GM12891 (cell line): ENCODE measurements around the gene GAS2. TPM values are rescaled to one million over a fixed set of nuclear protein-coding genes. Genes with fewer than 3 reads are reported as not detected.

Source experiments
- DNase-seq: peaks from one replicate; pipeline ENCODE4 v3.0.0; 2011; ENCODE audit warnings: low spot score; ENCODE audit not compliant: insufficient read length
- FAIRE-seq: peaks from 2 replicates; lab custom pipeline; 2011; peaks lifted over from hg19 to GRCh38; lab: Jason Lieb, UNC
- PAX5 ChIP-seq: IDR thresholded peaks from 2 replicates; pipeline ENCODE4 v1.6.1; 2011; ENCODE audit warnings: low read length, moderate library complexity, mild to moderate bottlenecking; ENCODE audit not compliant: insufficient read depth, severe bottlenecking
- POLR2A ChIP-seq: IDR thresholded peaks from 2 replicates; pipeline ENCODE4 v1.6.1; 2011; ENCODE audit warnings: low read depth, low read length, control low read depth
- POLR2AphosphoS5 ChIP-seq: IDR thresholded peaks from 2 replicates; pipeline ENCODE4 v1.6.1; 2011; ENCODE audit warnings: low read depth, low read length, control low read depth
- POU2F2 ChIP-seq: IDR thresholded peaks from 2 replicates; pipeline ENCODE4 v1.6.1; 2011; ENCODE audit warnings: low read depth, mild to moderate bottlenecking, control low read depth, low read length, moderate library complexity
- SPI1 ChIP-seq: IDR thresholded peaks from 2 replicates; pipeline ENCODE4 v1.6.1; 2011; ENCODE audit warnings: low read depth, low read length, control low read depth
- TAF1 ChIP-seq: IDR thresholded peaks from 2 replicates; pipeline ENCODE4 v1.6.1; 2011; ENCODE audit warnings: low read depth, low read length, control low read depth
- polyA plus RNA-seq: library from polyadenylated mRNA; unstranded; fragments of >200 nt; gene quantifications from one replicate; pipeline ENCODE4 v1.2.1, GENCODE V29; 2012; ENCODE audit warnings: low read depth, missing spikeins, inconsistent platforms; ENCODE audit not compliant: missing spikeins

The GAS2 gene
- 14.6 TPM for polyA plus RNA-seq

GRCh38 chr11:22666325-22666687, at the start of gene GAS2:
TSS of gene GAS2 (plus strand) at chr11:22666611. CDS start at chr11:22674870, 8,259 bp downstream.
- DNase-seq (no peak), FAIRE-seq (peak; percentile 63)
- no peak for TF ChIP-seq SPI1
- TF ChIP-seq POLR2A, result no peak
- TF ChIP-seq POU2F2, result no peak
- TF ChIP-seq PAX5, result no peak
- no peak for TF ChIP-seq POLR2AphosphoS5
- no peak for TF ChIP-seq TAF1

GRCh38 chr11:22617868-22618267, 48.5 kb upstream of the GAS2 start:
- FAIRE-seq (no peak), DNase-seq (no peak)
- TF ChIP-seq POU2F2 (no peak), POLR2A (no peak), SPI1 (no peak), TAF1 (no peak), POLR2AphosphoS5 (no peak), PAX5 (no peak)

GRCh38 chr11:22624742-22625447, 41.5 kb upstream of the GAS2 start:
- no peak for FAIRE-seq
- peak; percentile 18 for DNase-seq
- no peak for TF ChIP-seq SPI1
- TF ChIP-seq PAX5, result no peak
- no peak for TF ChIP-seq POLR2A
- TF ChIP-seq TAF1, result no peak
- no peak for TF ChIP-seq POU2F2
- TF ChIP-seq POLR2AphosphoS5, result no peak

GRCh38 chr11:22625448-22626287, 40.7 kb upstream of the GAS2 start, which contains the start of gene FANCF:
TSS of gene FANCF (minus strand) at chr11:22625823. CDS start at chr11:22625810, 13 bp downstream.
- peak; percentile 95 for FAIRE-seq
- peak; percentile 63 for DNase-seq
- no peak for TF ChIP-seq PAX5
- peak; percentile 76; the same call in 1 of the 2 replicates for TF ChIP-seq POU2F2
- TF ChIP-seq SPI1, result peak; percentile 65
- peak; percentile 78 for TF ChIP-seq POLR2A
- peak; percentile 60; the same call in 1 of the 2 replicates for TF ChIP-seq TAF1
- peak; percentile 86 for TF ChIP-seq POLR2AphosphoS5

GRCh38 chr11:22626573-22627239, 39.7 kb upstream of the GAS2 start:
- FAIRE-seq, result no peak
- DNase-seq, result no peak
- TF ChIP-seq POU2F2, result no peak
- peak; percentile 77 for TF ChIP-seq SPI1
- no peak for TF ChIP-seq TAF1

GRCh38 chr11:22627421-22627820, 39.0 kb upstream of the GAS2 start:
- no peak for FAIRE-seq

GRCh38 chr11:22633354-22633902, 33.0 kb upstream of the GAS2 start:
- no peak for FAIRE-seq

More at GRCh38 chr11:22627421-22627820, 39.0 kb upstream of the GAS2 start:
- TF ChIP-seq TAF1 (no peak), PAX5 (no peak), POLR2AphosphoS5 (no peak), SPI1 (no peak), POLR2A (no peak), POU2F2 (no peak)
- no peak for DNase-seq

GRCh38 chr11:22634897-22635629, 31.3 kb upstream of the GAS2 start:
- no peak for FAIRE-seq

More at GRCh38 chr11:22633354-22633902, 33.0 kb upstream of the GAS2 start:
- TF ChIP-seq POLR2AphosphoS5 (no peak), POU2F2 (no peak), SPI1 (no peak), PAX5 (no peak)
- no peak for DNase-seq

More at GRCh38 chr11:22634897-22635629, 31.3 kb upstream of the GAS2 start:
- no peak for DNase-seq
- TF ChIP-seq PAX5, result no peak
- TF ChIP-seq POLR2AphosphoS5, result no peak
- no peak for TF ChIP-seq POU2F2
- TF ChIP-seq TAF1, result no peak
- TF ChIP-seq POLR2A, result no peak
- TF ChIP-seq SPI1, result no peak
